ENCODE results near the gene MRGPRF.

The MRGPRF gene

GRCh38 chr11:68960294-68961071 lies 52.6 kb downstream of the MRGPRF start:
- DNase-seq: no peak

GRCh38 chr11:68959465-68960293 lies 53.4 kb downstream of the MRGPRF start:
- no peak for DNase-seq

- no peak for DNase-seq
These were observed 54.8 kb downstream of the MRGPRF start for GRCh38 chr11:68958211-68958610.

- DNase-seq: no peak
These were observed 56.3 kb downstream of the MRGPRF start for GRCh38 chr11:68956547-68957254.

- no peak for DNase-seq
These were observed 56.9 kb downstream of the MRGPRF start for GRCh38 chr11:68956142-68956541.

GRCh38 chr11:68955607-68955958 lies 57.5 kb downstream of the MRGPRF start:
- no peak for DNase-seq

- no peak for DNase-seq
These were observed 58.0 kb downstream of the MRGPRF start for GRCh38 chr11:68954836-68955606.
